ENCODE data around the gene ZIC4.

ZIC4 gene

GRCh38 chr3:147404800-147405230, 1.5 kb downstream of the ZIC4 start:
- no peak for DNase-seq

GRCh38 chr3:147404000-147404799, 2.1 kb downstream of the ZIC4 start:
- no peak for DNase-seq

GRCh38 chr3:147403511-147403910, 2.8 kb downstream of the ZIC4 start:
- DNase-seq, result no peak

- no peak for DNase-seq
Measured at GRCh38 chr3:147402159-147402558, 4.2 kb downstream of the ZIC4 start.

- DNase-seq, result no peak
Measured at GRCh38 chr3:147401421-147401820, 4.9 kb downstream of the ZIC4 start.

GRCh38 chr3:147400999-147401398, 5.3 kb downstream of the ZIC4 start:
- DNase-seq, result no peak

- no peak for DNase-seq
Measured at GRCh38 chr3:147400111-147400510, 6.2 kb downstream of the ZIC4 start.

GRCh38 chr3:147398813-147399534, 7.4 kb downstream of the ZIC4 start:
- DNase-seq, result no peak

- DNase-seq, result no peak
Measured at GRCh38 chr3:147397875-147398812, 8.2 kb downstream of the ZIC4 start.

GRCh38 chr3:147397155-147397874, 9.0 kb downstream of the ZIC4 start:
- no peak for DNase-seq

GRCh38 chr3:147396712-147397046, 9.7 kb downstream of the ZIC4 start:
- DNase-seq, result no peak

GRCh38 chr3:147395899-147396711, 10.2 kb downstream of the ZIC4 start:
- DNase-seq, result no peak

GRCh38 chr3:147394884-147395225, 11.5 kb downstream of the ZIC4 start:
- DNase-seq, result no peak

GRCh38 chr3:147393943-147394883, 12.1 kb downstream of the ZIC4 start:
- DNase-seq, result no peak

GRCh38 chr3:147393261-147393942, 12.9 kb downstream of the ZIC4 start:
- DNase-seq, result no peak

GRCh38 chr3:147392625-147392946, 13.8 kb downstream of the ZIC4 start:
- DNase-seq, result no peak

GRCh38 chr3:147391781-147392624, 14.3 kb downstream of the ZIC4 start:
- DNase-seq, result no peak

- no peak for DNase-seq
Measured at GRCh38 chr3:147390589-147391569, 15.5 kb downstream of the ZIC4 start.

Measured in KG1 (cell line).